GM12864 (cell line): ENCODE data around the gene CASP6.

ENCODE experiments used
- DNase-seq: peaks from one replicate; pipeline ENCODE4 v3.0.0-alpha.2; 2011; ENCODE audit warnings: low read depth
- H3K4me3 ChIP-seq: 2 replicates; pipeline ENCODE4 v1.5.1; 2011; ENCODE audit warnings: mild to moderate bottlenecking, low read depth, low read length, control low read depth
- CTCF ChIP-seq: IDR thresholded peaks from 2 replicates; pipeline ENCODE4 v1.5.1; 2011; ENCODE audit warnings: low read depth, mild to moderate bottlenecking, moderate library complexity, low read length, control low read depth, inconsistent platforms; ENCODE audit errors: missing control alignments

The CASP6 gene

GRCh38 chr4:109721033-109721432, 17.8 kb upstream of the CASP6 start:
- no peak for DNase-seq
- TF ChIP-seq CTCF: no peak
- no peak overlapping the region for H3K4me3 ChIP-seq

GRCh38 chr4:109719604-109720003, 16.4 kb upstream of the CASP6 start:
- no peak for TF ChIP-seq CTCF
- no peak for DNase-seq
- no peak overlapping the region for H3K4me3 ChIP-seq

- no peak for DNase-seq
- H3K4me3 ChIP-seq: no peak overlapping the region
- TF ChIP-seq CTCF: no peak
These were observed 15.5 kb upstream of the CASP6 start for GRCh38 chr4:109718759-109719158.

GRCh38 chr4:109713500-109713899, 10.3 kb upstream of the CASP6 start:
- no peak for TF ChIP-seq CTCF
- no peak for DNase-seq
- no peak overlapping the region for H3K4me3 ChIP-seq

GRCh38 chr4:109708990-109709389, 5.7 kb upstream of the CASP6 start:
- H3K4me3 ChIP-seq: no peak overlapping the region
- TF ChIP-seq CTCF: no peak
- DNase-seq: no peak

GRCh38 chr4:109708435-109708834, 5.2 kb upstream of the CASP6 start:
- H3K4me3 ChIP-seq: no peak overlapping the region
- no peak for TF ChIP-seq CTCF
- DNase-seq: no peak

GRCh38 chr4:109703664-109704361, 568 bp upstream of the CASP6 start:
- TF ChIP-seq CTCF: no peak
- H3K4me3 ChIP-seq: peak overlapping the region; percentile 87

More at GRCh38 chr4:109703664-109704361, 568 bp upstream of the CASP6 start:
- no peak for DNase-seq
